Skin of body (tissue), 2 donors: ENCODE measurements around the gene ATAD3B. TPM values are rescaled to one million over a fixed set of nuclear protein-coding genes. Genes with fewer than 3 reads are reported as not detected.
"Not testable (repeated sequence)": the region's sequence is repeated elsewhere in the genome, so short reads cannot be mapped to it uniquely, and the experiment has no call there.

Experiments
- DNase-seq: peaks from one replicate; lab custom pipeline; 2025; lab: John Stamatoyannopoulos, UW
- total RNA-seq: library from RNA; depleted of rRNA; stranded (reverse); fragments of >200 nt; gene quantifications from one replicate; pipeline ENCODE4 v1.2.3, GENCODE V29; 2014

Gene ATAD3B
- 16.7 TPM for total RNA-seq

- peak; percentile 68 for DNase-seq
Observed at GRCh38 chr1:1471389-1472052, at the start of gene ATAD3B. ATAD3B (plus strand) TSS chr1:1471765; CDS start chr1:1471885, 120 bp downstream.

- DNase-seq, result no peak
Observed at GRCh38 chr1:1421907-1422464, 49.6 kb upstream of the ATAD3B start.

GRCh38 chr1:1422465-1423244, 48.9 kb upstream of the ATAD3B start:
- no peak for DNase-seq

- no peak for DNase-seq
Observed at GRCh38 chr1:1423245-1423597, 48.3 kb upstream of the ATAD3B start.

- no peak for DNase-seq
Observed at GRCh38 chr1:1424707-1425106, 46.9 kb upstream of the ATAD3B start.

- DNase-seq, result no peak
Observed at GRCh38 chr1:1425426-1425752, 46.2 kb upstream of the ATAD3B start.

GRCh38 chr1:1425753-1426495, 45.6 kb upstream of the ATAD3B start:
- no peak for DNase-seq

- DNase-seq, result no peak
Observed at GRCh38 chr1:1426496-1427105, 45.0 kb upstream of the ATAD3B start.

- no peak for DNase-seq
Observed at GRCh38 chr1:1427106-1427819, 44.3 kb upstream of the ATAD3B start.

GRCh38 chr1:1427820-1428148, 43.8 kb upstream of the ATAD3B start:
- no peak for DNase-seq

GRCh38 chr1:1428174-1428573, 43.4 kb upstream of the ATAD3B start:
- DNase-seq, result no peak

GRCh38 chr1:1428967-1429366, 42.6 kb upstream of the ATAD3B start:
- not testable (repeated sequence) for DNase-seq

GRCh38 chr1:1429671-1430073, 41.9 kb upstream of the ATAD3B start:
- DNase-seq, result no peak

- peak; percentile 44 for DNase-seq
Observed at GRCh38 chr1:1430114-1430982, 41.2 kb upstream of the ATAD3B start.

- DNase-seq, result no peak
Observed at GRCh38 chr1:1430992-1431844, 40.3 kb upstream of the ATAD3B start.

- DNase-seq, result no peak
Observed at GRCh38 chr1:1431845-1432273, 39.7 kb upstream of the ATAD3B start.

GRCh38 chr1:1432274-1432950, 39.2 kb upstream of the ATAD3B start:
- peak; percentile 46 for DNase-seq

GRCh38 chr1:1432951-1433803, 38.4 kb upstream of the ATAD3B start:
- DNase-seq, result peak; percentile 41
